ENCODE results near the gene RNF114.

DNA sequence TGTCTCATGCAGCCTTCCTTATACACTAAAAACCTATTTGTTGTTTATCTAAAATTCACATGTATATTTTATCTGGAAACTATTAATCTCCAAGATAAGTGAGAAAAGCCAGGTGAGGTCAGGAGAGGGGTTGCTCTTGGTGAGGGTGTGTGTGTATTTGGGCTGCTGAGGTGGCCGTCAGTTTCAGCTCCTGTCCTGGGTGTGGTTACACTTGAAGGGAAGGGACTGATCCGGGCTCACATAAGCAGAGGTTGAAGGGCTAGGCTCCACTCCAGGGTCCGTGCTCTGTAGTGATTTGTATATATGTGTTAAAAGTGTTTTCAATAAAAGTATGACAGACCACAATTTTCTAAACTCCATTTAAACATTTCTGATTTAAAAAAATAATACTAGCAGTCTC is 33.0 kb downstream of the RNF114 start:
- TF ChIP-seq, protein P1, sequence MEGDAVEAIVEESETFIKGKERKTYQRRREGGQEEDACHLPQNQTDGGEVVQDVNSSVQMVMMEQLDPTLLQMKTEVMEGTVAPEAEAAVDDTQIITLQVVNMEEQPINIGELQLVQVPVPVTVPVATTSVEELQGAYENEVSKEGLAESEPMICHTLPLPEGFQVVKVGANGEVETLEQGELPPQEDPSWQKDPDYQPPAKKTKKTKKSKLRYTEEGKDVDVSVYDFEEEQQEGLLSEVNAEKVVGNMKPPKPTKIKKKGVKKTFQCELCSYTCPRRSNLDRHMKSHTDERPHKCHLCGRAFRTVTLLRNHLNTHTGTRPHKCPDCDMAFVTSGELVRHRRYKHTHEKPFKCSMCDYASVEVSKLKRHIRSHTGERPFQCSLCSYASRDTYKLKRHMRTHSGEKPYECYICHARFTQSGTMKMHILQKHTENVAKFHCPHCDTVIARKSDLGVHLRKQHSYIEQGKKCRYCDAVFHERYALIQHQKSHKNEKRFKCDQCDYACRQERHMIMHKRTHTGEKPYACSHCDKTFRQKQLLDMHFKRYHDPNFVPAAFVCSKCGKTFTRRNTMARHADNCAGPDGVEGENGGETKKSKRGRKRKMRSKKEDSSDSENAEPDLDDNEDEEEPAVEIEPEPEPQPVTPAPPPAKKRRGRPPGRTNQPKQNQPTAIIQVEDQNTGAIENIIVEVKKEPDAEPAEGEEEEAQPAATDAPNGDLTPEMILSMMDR (IDR thresholded peaks at IDR 0.05; ENCODE audit: low read depth, low read length, poor library complexity, severe bottlenecking): no peak
- no peak for TF ChIP-seq EZH2phosphoT487 (IDR thresholded peaks at IDR 0.05; ENCODE audit: borderline replicate concordance, low read length)

Measured in DOHH2 (cell line).